AG10803 (cell line): Measurements from ENCODE around the gene KCNG2.

ENCODE experiments used
- DNase-seq: peaks from one replicate; pipeline ENCODE4 v3.0.0; 2010; ENCODE audit warnings: low read depth
- H3K4me3 ChIP-seq: 2 replicates; pipeline ENCODE4 v1.5.1; 2011; ENCODE audit warnings: mild to moderate bottlenecking, low read length, control low read depth
- TF ChIP-seq, protein P1 (sequence below): conservative IDR thresholded peaks from 2 replicates; pipeline ENCODE4 v1.5.1; 2011; ENCODE audit warnings: mild to moderate bottlenecking, low read length, control low read depth, inconsistent platforms

The KCNG2 gene

DNA sequence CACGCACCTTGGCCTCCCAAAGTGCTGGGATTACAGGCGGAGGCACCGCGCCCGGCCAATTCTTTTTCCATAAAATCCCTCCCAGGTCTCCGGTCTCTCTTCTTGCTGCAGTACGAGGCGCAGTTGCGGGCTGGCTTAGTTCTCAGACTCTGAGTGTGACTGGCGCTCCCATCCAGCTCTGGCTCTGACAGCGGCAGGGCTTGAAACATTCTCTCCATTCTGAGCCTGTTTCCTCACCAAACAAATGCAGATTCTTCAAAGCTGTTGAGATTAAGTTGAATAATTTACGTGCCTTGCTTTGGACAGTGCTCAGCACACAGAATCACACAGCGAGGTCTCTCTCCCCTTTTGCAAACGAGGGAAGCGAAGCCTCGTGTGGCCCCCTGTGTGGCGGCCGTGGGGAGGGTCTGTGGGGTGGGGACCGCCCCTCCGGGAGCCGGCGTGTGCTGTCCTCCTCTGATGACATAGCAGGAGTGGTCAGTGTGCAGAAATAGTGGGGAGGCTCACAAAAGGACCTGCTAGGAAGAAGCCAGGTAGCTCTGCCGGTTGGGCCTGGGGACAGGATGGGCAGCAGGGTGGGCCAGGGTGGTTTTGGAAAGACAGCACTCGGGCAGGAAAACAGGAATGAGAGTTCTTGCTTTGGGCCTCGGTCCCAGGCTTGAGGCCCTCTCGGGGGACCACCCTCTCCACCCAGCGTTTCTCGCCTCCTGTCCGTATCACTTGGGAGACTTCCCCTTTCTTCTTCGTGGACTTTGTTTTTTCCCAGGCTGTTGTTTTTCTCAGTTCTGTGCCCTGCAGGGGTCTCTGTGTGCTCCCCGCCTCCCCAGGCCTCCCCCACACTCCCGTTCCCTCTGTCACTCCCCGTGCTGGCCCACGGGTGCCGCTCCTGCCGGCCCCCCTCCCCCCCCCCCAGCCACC is 75.0 kb downstream of the KCNG2 start:
- TF ChIP-seq, protein P1, sequence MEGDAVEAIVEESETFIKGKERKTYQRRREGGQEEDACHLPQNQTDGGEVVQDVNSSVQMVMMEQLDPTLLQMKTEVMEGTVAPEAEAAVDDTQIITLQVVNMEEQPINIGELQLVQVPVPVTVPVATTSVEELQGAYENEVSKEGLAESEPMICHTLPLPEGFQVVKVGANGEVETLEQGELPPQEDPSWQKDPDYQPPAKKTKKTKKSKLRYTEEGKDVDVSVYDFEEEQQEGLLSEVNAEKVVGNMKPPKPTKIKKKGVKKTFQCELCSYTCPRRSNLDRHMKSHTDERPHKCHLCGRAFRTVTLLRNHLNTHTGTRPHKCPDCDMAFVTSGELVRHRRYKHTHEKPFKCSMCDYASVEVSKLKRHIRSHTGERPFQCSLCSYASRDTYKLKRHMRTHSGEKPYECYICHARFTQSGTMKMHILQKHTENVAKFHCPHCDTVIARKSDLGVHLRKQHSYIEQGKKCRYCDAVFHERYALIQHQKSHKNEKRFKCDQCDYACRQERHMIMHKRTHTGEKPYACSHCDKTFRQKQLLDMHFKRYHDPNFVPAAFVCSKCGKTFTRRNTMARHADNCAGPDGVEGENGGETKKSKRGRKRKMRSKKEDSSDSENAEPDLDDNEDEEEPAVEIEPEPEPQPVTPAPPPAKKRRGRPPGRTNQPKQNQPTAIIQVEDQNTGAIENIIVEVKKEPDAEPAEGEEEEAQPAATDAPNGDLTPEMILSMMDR = no peak
- no peak overlapping the region for H3K4me3 ChIP-seq
- DNase-seq = no peak

DNA sequence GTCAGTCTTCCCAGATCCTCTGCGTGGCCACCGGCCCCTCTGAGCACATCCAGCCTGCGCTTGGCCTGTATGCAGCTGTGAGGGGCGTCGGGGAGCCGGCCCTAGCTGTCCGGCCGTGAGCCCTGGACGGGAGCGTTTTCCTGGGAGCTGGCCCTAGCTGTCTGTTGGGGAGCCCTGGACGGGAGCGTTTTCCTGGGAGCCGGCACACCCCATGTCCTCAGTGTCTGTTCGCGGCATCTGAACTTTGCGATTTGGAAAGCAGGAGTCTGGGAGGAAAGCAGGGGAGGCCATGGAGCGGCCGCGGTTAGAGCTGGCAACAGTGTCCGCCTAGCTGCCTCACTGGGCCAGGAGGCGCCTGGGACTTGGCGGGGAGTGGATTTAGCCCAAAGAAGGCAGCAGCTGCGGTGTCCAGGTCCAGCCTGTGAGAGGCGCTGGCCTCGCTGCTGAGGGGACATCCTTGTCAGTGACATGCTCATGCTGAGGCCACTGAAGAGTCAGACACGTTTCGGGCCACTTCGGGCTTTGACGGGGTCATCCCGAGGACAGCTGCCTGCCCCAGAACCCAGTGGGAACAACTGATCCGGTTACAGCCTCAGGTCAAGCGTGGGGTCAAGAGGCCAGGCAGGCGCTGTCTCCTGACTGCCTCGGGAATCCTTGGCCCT is 75.8 kb downstream of the KCNG2 start:
- no peak overlapping the region for H3K4me3 ChIP-seq
- TF ChIP-seq, protein P1 = no peak
- no peak for DNase-seq

DNA sequence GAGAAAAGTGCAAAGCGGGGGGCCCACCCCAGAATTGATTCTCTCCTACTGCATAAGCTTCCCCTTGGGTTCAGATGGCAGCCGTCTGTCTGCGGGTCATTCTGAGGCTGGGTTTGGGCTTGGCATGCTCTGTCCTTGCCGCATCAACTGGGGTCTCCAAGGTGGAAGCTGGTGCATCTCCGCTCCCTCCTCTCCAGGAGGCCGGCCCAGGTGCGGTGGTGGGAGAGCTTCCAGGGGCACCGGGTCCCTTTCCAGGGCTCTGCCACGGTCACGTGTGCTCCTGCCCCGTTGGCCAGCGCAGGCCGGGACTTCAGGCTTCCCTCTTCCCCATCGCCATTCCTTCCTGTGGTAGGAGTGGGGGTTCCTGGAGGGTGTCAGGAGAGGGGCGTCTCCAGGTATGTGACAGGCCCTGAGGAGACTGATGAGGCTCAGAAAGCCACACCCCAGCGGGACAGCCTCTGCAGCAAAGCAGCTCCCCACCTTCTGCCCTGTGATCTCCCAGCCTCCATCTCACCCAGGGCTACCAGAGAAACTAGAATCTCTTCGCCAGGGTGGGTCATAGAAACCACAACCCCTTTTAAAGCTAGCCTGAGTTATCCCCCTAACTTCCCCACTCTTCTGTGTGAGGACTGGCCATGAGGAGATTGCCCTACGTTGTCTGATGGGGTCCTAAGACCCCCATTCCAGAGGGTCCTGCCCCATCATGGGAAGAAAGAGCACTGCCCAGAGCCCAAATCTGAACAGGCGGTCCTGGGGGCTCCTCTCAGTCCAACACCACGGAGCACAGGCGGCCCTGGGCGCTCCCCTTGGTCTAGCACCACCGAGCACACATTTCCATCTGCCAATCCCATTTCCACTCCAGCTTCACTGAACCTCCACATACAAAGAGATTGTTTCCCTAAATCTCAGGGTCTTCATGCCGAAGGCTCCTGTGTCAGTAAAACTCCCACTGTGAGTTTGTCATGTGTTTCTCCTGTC is 77.1 kb downstream of the KCNG2 start:
- DNase-seq = no peak
- TF ChIP-seq, protein P1 = no peak

DNA sequence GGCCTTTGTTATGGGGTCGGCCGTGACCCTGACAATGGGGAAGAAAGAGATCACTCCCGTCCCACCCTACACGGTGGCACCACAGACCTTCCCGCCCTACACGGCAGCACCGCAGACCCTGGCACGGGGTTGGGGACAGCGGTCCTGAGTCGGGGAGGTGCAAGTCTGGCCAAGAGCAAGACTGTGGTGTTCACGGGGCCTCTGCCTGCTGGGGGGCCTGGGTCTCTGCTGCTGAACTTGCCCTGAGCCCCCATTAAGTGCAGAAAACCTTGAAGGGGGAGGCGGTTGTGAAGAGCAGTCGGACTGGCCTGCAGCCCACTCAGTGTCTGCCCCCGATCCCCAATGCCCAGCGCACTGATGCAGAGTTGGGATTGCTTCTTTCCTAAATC is 77.8 kb downstream of the KCNG2 start:
- DNase-seq = no peak
- TF ChIP-seq, protein P1 = no peak
- no peak overlapping the region for H3K4me3 ChIP-seq

More for the DNA sequence above, 77.1 kb downstream of the KCNG2 start:
- no peak overlapping the region for H3K4me3 ChIP-seq

DNA sequence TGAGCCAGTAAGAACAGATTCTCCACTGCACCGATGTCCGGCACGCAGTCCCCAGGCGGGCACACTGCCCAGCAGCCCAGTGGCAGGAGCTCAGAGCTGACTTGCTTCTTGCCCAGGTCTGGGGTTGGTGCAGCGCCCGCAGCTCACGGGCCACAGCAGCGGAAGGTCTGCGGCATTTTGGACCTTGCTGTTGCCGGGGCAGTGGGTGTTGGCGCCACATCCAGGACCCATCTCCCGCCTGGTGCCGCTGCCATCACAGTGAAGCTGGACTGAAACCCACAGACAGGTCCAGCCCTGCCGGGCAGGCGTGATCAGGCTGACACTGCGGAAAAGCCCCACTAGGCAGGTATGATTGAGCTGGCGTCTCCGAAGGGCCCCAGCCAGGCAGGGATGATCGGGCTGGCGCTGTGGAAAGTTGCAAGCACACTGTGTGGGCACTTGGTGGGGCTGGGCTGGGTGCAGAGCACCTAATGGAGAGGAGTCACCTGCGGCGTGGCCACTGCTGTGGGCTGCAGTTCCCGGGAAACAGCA is 78.3 kb downstream of the KCNG2 start:
- no peak overlapping the region for H3K4me3 ChIP-seq
- DNase-seq = no peak
- TF ChIP-seq, protein P1 = no peak

DNA sequence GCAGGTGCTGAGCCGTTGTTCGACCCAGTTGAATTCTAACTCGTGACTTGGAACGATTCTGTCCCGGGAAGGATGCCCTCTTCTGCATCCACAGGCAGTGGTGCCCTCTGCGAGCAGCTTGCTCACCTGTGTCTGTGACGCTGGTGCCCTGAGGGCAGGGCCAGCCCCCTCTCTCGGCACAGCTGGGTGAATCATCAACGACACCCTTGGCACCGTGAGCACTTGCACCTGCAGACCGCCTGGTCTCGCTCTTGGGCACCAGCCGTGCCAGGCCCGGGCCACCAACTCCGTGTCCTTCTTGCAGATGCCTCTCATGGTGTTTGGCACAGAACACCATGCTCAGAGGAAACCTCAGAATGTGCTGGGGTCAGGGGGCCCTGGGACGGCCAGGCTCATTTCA is 78.8 kb downstream of the KCNG2 start:
- TF ChIP-seq, protein P1 = no peak
- no peak overlapping the region for H3K4me3 ChIP-seq
- no peak for DNase-seq
